HG03520 (cell line): Measurements from ENCODE around the gene SMIM30.
"Not testable (repeated sequence)": the region's sequence is repeated elsewhere in the genome, so short reads cannot be mapped to it uniquely, and the experiment has no call there.

Experiments used
- ATAC-seq: cut with Tn5 transposase; IDR thresholded peaks from one replicate; pipeline ENCODE4 v1.9.1; 2021; ENCODE audit warnings: mild to moderate bottlenecking, moderate library complexity; ENCODE audit not compliant: unreplicated experiment

Gene SMIM30

GRCh38 chr7:113118074-113118959, at the start of gene SMIM30:
Gene SMIM30 (minus strand): TSS chr7:113118554. CDS start chr7:113117578, 976 bp downstream.
- ATAC-seq = peak; percentile 99

GRCh38 chr7:113166176-113166575, 47.8 kb upstream of the SMIM30 start:
- not testable (repeated sequence) for ATAC-seq

GRCh38 chr7:113161050-113161449, 42.7 kb upstream of the SMIM30 start:
- ATAC-seq = no peak

- peak; percentile 79 for ATAC-seq
Measured at GRCh38 chr7:113159746-113160339, 41.5 kb upstream of the SMIM30 start.

GRCh38 chr7:113158756-113159155, 40.4 kb upstream of the SMIM30 start:
- ATAC-seq = no peak

- ATAC-seq = no peak
Measured at GRCh38 chr7:113154117-113154516, 35.8 kb upstream of the SMIM30 start.

- ATAC-seq = no peak
Measured at GRCh38 chr7:113144817-113145216, 26.5 kb upstream of the SMIM30 start.

GRCh38 chr7:113143486-113144257, 25.3 kb upstream of the SMIM30 start:
- peak; percentile 42 for ATAC-seq

GRCh38 chr7:113142385-113143119, 24.2 kb upstream of the SMIM30 start:
- ATAC-seq = peak; percentile 73

- no peak for ATAC-seq
Measured at GRCh38 chr7:113141803-113142202, 23.4 kb upstream of the SMIM30 start.

- ATAC-seq = no peak
Measured at GRCh38 chr7:113140956-113141355, 22.6 kb upstream of the SMIM30 start.

GRCh38 chr7:113137241-113137640, 18.9 kb upstream of the SMIM30 start:
- no peak for ATAC-seq

GRCh38 chr7:113134025-113134424, 15.7 kb upstream of the SMIM30 start:
- no peak for ATAC-seq

- ATAC-seq = no peak
Measured at GRCh38 chr7:113131367-113131766, 13.0 kb upstream of the SMIM30 start.

GRCh38 chr7:113128031-113128430, 9.7 kb upstream of the SMIM30 start:
- ATAC-seq = no peak

GRCh38 chr7:113125728-113126127, 7.4 kb upstream of the SMIM30 start:
- no peak for ATAC-seq

GRCh38 chr7:113122744-113123143, 4.4 kb upstream of the SMIM30 start:
- no peak for ATAC-seq

- no peak for ATAC-seq
Measured at GRCh38 chr7:113120647-113121046, 2.3 kb upstream of the SMIM30 start.

GRCh38 chr7:113119429-113119828, 1.1 kb upstream of the SMIM30 start:
- no peak for ATAC-seq

- ATAC-seq = not testable (repeated sequence)
Measured at GRCh38 chr7:113117374-113117774, 980 bp downstream of the SMIM30 start.

GRCh38 chr7:113113912-113114311, 4.4 kb downstream of the SMIM30 start:
- ATAC-seq = no peak
